Pancreas (tissue), 10 donors: ENCODE results near the gene C2CD4C. TPM values are rescaled to one million over a fixed set of nuclear protein-coding genes. Genes with fewer than 3 reads are reported as not detected.
"Not testable (repeated sequence)": the region's sequence is repeated elsewhere in the genome, so short reads cannot be mapped to it uniquely, and the experiment has no call there.

Experiments used
- ATAC-seq, 4 donors: fragments of 200-7000 bp; cut with Tn5 transposase; one replicate each; pipeline versions ENCODE4 v1.8.0 to v1.9.1; 2020; ENCODE audit warnings: mild to moderate bottlenecking in 4 of 4, moderate library complexity in 4 of 4
- DNase-seq, 6 donors: peaks; one replicate each; pipeline ENCODE4 v3.0.0-alpha.2; 2020
- FAIRE-seq: peaks from 2 replicates; lab custom pipeline; 2012; peaks lifted over from hg19 to GRCh38; lab: Jason Lieb, UNC
- H3K27ac ChIP-seq, 4 donors: fragments of 200-600 bp; sonication (generic); 1 replicate in 3 of 4; 2 replicates in 1 of 4; pipeline versions ENCODE4 v1.5.0 to v1.8.0; 2020
- H3K27me3 ChIP-seq, 4 donors: fragments of 200-600 bp; one replicate each; pipeline ENCODE4 v1.8.0; 2021
- H3K36me3 ChIP-seq, 3 donors: fragments of 200-600 bp; sonication (generic) in 1 of 3; one replicate each; pipeline versions ENCODE4 v1.5.0 to v1.8.0; 2020 to 2021
- H3K4me1 ChIP-seq, 3 donors: fragments of 200-600 bp; one replicate each; pipeline ENCODE4 v1.8.0; 2021
- H3K4me3 ChIP-seq, 4 donors: fragments of 200-600 bp; sonication (generic) in 2 of 4; one replicate each; pipeline versions ENCODE4 v1.5.0 to v1.8.0; 2020 to 2021
- H3K9me3 ChIP-seq, 4 donors: fragments of 200-600 bp; one replicate each; pipeline ENCODE4 v1.8.0; 2021
- CTCF ChIP-seq, 4 donors: fragments of 200-600 bp; sonication (generic) in 3 of 4; IDR thresholded peaks; one replicate each; pipeline versions ENCODE4 v1.5.0 to v1.8.0; 2021; ENCODE audit warnings: antibody characterized with exemption in 4 of 4
- WGBS, 2 donors: extraction: QIAGEN DNeasy Blood & Tissue Kit; methylation state at CpG; one replicate each; pipeline ENCODE4 v1.1.7; 2013; 5-methylcytosine and 5-hydroxymethylcytosine counted together
- intact Hi-C, 3 donors: fragments of 100-400 bp; cut with DNase I; formaldehyde crosslinking; loops; one replicate each; pipeline versions ENCODE4 v1.11.1 to v1.14.2; 2022
- polyA plus RNA-seq, 2 donors: library from polyadenylated mRNA; stranded (reverse); fragments of 200-250 nt; gene quantifications; one replicate each; pipeline ENCODE4 v1.2.3, GENCODE V29; 2013
- total RNA-seq, 6 donors: library from RNA; stranded (reverse); fragmentation: NEBNext Ultra II Directional in 4 of 6; extraction: Animal tissue kit (Norgen Biotek cat#: 25700) in 4 of 6; gene quantifications; one replicate each; pipeline versions ENCODE4 v1.2.1 to v1.2.4, GENCODE V29; 2021 to 2023
- donor health status: healthy with polysubstance abuse.
- donor health status: DM: no; HTN: no; CAD: no; lungs with moderate emphysema.
- donor health status: DM: no; HTN: no; CAD: no.
- donor health status: control.
- donor health status: control.
- donor health status: Bipolar disorder and iron deficiency.
- donor health status: DM: yes; HTN: yes; CAD: no.
- donor health status: DM: no; HTN: no; CAD: no.
- donor health status: DM: no; HTN: no; CAD: no.
- donor health status: DM: yes; HTN: yes; CAD: no.

The C2CD4C gene
- total and polyA plus RNA-seq, 8 donors: 0.16 to 2.1 (median 0.90) TPM

- Histone ChIP-seq H3K4me1 (no peaks in the 10 kb centered on the region), H3K27me3 (peaks cover 0 to 10% (median 2%) of the 10 kb centered on the region in 4 donors), H3K27ac (no peak overlapping the region), H3K9me3 (no peaks in the 10 kb centered on the region), H3K4me3 (no peak overlapping the region), H3K36me3 (no peaks in the 10 kb centered on the region)
- FAIRE-seq (no peak), ATAC-seq (no peak), DNase-seq (no peak)
- intact Hi-C loops: no loop called here
- WGBS, 2 donors: 45% methylated on average over 9 of the region's 9 CpGs
- TF ChIP-seq CTCF (IDR thresholded peaks at IDR 0.05): no peak
Measured at GRCh38 chr19:384799-385169, 24.2 kb downstream of the C2CD4C start.

- Histone ChIP-seq H3K27me3 (peaks cover 0 to 10% (median 2%) of the 10 kb centered on the region in 4 donors), H3K9me3 (no peaks in the 10 kb centered on the region), H3K4me3 (no peak overlapping the region), H3K4me1 (no peaks in the 10 kb centered on the region), H3K27ac (no peak overlapping the region), H3K36me3 (no peaks in the 10 kb centered on the region)
- FAIRE-seq (no peak), ATAC-seq (peak; percentile 75 to 92 (median 82)), DNase-seq (peak in 2 of 6 donors; percentile 22 to 48)
- WGBS, 2 donors: 25 to 33% methylated on average over 44 of the region's 44 CpGs
- intact Hi-C loops: no loop called here
- peak; percentile 27 to 50 (median 44) for TF ChIP-seq CTCF (IDR thresholded peaks at IDR 0.05)
Measured at GRCh38 chr19:383922-384798, 24.8 kb downstream of the C2CD4C start.

- TF ChIP-seq CTCF (IDR thresholded peaks at IDR 0.05): no peak
- 60 to 72% methylated on average over 19 of the region's 19 CpGs for WGBS, 2 donors
- ATAC-seq: no peak
- Histone ChIP-seq H3K4me3 (no peak overlapping the region), H3K36me3 (no peaks in the 10 kb centered on the region), H3K4me1 (no peaks in the 10 kb centered on the region), H3K27ac (no peak overlapping the region), H3K9me3 (no peaks in the 10 kb centered on the region), H3K27me3 (peaks cover 0 to 10% (median 0%) of the 10 kb centered on the region in 4 donors)
- DNase-seq: no peak
- intact Hi-C loops: no loop called here
- no peak for FAIRE-seq
Measured at GRCh38 chr19:383040-383439, 25.9 kb downstream of the C2CD4C start.

- FAIRE-seq, DNase-seq, H3K4me1 ChIP-seq, intact Hi-C loops, H3K36me3 ChIP-seq, H3K27ac ChIP-seq, ATAC-seq, H3K4me3 ChIP-seq, H3K27me3 ChIP-seq, H3K9me3 ChIP-seq: not testable (repeated sequence)
- 44 to 48% methylated on average over 7 to 8 of the region's 9 CpGs for WGBS, 2 donors
Measured at GRCh38 chr19:382578-382977, 26.4 kb downstream of the C2CD4C start.

- DNase-seq, H3K36me3 ChIP-seq, H3K4me3 ChIP-seq, H3K4me1 ChIP-seq, H3K9me3 ChIP-seq, H3K27ac ChIP-seq, ATAC-seq, FAIRE-seq, intact Hi-C loops, H3K27me3 ChIP-seq: not testable (repeated sequence)
- 36 to 46% methylated on average over 11 of the region's 11 CpGs for WGBS, 2 donors
Measured at GRCh38 chr19:381901-382300, 27.0 kb downstream of the C2CD4C start.

- DNase-seq, ATAC-seq, H3K27me3 ChIP-seq, intact Hi-C loops, H3K4me1 ChIP-seq, H3K9me3 ChIP-seq, FAIRE-seq, H3K4me3 ChIP-seq, H3K36me3 ChIP-seq, H3K27ac ChIP-seq: not testable (repeated sequence)
- 46 to 64% methylated on average over 10 to 15 of the region's 17 CpGs for WGBS, 2 donors
Measured at GRCh38 chr19:380618-381219, 28.2 kb downstream of the C2CD4C start.
